HL-60 (cell line): ENCODE data around the gene C12orf50.

ENCODE experiments used
- DNase-seq, 2 experiments: peaks; one replicate each; pipeline ENCODE4 v3.0.0-alpha.2; 2010 to 2020; ENCODE audit warnings: low read depth in 1 of 2, low spot score in 1 of 2
- H3K27ac ChIP-seq: fragments of 250-450 bp; sonication (Bioruptor Pico); replicated peaks from 2 replicates; pipeline ENCODE4 v1.5.1; 2020; ENCODE audit warnings: mild to moderate bottlenecking, moderate library complexity
- H3K27me3 ChIP-seq: fragments of 250-450 bp; sonication (Bioruptor Pico); 2 replicates; pipeline ENCODE4 v1.5.1; 2021; ENCODE audit warnings: mild to moderate bottlenecking, moderate library complexity; ENCODE audit not compliant: insufficient read depth, poor library complexity, severe bottlenecking
- H3K4me3 ChIP-seq: replicated peaks from 2 replicates; pipeline ENCODE4 v1.5.1; 2011; ENCODE audit warnings: mild to moderate bottlenecking, control low read depth, low read length; ENCODE audit not compliant: insufficient read depth
- GABPA ChIP-seq: IDR thresholded peaks from 2 replicates; pipeline ENCODE4 v1.6.1; 2012; ENCODE audit warnings: low read depth
- POLR2AphosphoS5 ChIP-seq: IDR thresholded peaks from 2 replicates; pipeline ENCODE4 v1.6.1; 2012; ENCODE audit warnings: low read depth
- REST ChIP-seq: IDR thresholded peaks from 2 replicates; pipeline ENCODE4 v1.6.1; 2012; ENCODE audit warnings: low read depth; ENCODE audit not compliant: insufficient replicate concordance
- SPI1 ChIP-seq: IDR thresholded peaks from 2 replicates; pipeline ENCODE4 v1.6.1; 2012; ENCODE audit warnings: low read depth, mild to moderate bottlenecking, borderline replicate concordance
- TF ChIP-seq, protein P1 (sequence below): IDR thresholded peaks from one replicate; pipeline ENCODE4 v1.5.1; 2011; ENCODE audit warnings: low read length, control low read depth, inconsistent platforms; ENCODE audit not compliant: insufficient read depth

Gene C12orf50

GRCh38 chr12:88026196-88026595 lies 3.0 kb downstream of the C12orf50 start:
- H3K27ac ChIP-seq = no peak overlapping the region
- no peaks in the 10 kb centered on the region for H3K27me3 ChIP-seq
- H3K4me3 ChIP-seq = no peak overlapping the region
- DNase-seq = no peak
- TF ChIP-seq REST (no peak), GABPA (no peak), POLR2AphosphoS5 (no peak), SPI1 (no peak)
- TF ChIP-seq, protein P1, sequence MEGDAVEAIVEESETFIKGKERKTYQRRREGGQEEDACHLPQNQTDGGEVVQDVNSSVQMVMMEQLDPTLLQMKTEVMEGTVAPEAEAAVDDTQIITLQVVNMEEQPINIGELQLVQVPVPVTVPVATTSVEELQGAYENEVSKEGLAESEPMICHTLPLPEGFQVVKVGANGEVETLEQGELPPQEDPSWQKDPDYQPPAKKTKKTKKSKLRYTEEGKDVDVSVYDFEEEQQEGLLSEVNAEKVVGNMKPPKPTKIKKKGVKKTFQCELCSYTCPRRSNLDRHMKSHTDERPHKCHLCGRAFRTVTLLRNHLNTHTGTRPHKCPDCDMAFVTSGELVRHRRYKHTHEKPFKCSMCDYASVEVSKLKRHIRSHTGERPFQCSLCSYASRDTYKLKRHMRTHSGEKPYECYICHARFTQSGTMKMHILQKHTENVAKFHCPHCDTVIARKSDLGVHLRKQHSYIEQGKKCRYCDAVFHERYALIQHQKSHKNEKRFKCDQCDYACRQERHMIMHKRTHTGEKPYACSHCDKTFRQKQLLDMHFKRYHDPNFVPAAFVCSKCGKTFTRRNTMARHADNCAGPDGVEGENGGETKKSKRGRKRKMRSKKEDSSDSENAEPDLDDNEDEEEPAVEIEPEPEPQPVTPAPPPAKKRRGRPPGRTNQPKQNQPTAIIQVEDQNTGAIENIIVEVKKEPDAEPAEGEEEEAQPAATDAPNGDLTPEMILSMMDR = no peak

GRCh38 chr12:88017964-88018363 lies 11.2 kb downstream of the C12orf50 start:
- no peak for TF ChIP-seq GABPA
- TF ChIP-seq, protein P1 = no peak
- no peak for TF ChIP-seq REST
- TF ChIP-seq SPI1 = no peak
- TF ChIP-seq POLR2AphosphoS5 = no peak
- Histone ChIP-seq H3K27ac (no peak overlapping the region), H3K27me3 (no peaks in the 10 kb centered on the region), H3K4me3 (no peak overlapping the region)
- no peak for DNase-seq

DNA sequence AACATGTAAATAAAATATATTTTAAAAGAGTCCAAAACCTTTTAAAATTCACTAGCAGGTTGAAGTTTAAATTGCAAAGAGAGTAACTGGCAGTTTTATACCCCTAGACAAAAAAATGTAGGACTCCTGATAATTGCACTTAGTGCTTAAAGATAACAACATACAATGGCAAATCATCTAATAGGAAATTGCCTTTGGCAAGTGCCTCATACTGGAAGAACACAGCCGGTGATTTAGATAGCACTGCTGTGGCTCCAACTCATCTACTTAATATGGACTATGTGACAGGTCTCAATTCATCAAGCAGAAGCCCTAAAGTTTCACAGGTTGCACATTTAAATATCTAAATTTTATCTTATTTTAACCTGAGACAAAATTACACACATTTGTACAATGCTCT lies 13.4 kb downstream of the C12orf50 start:
- H3K27me3 ChIP-seq = no peaks in the 10 kb centered on the region
- H3K4me3 ChIP-seq = no peak overlapping the region
- no peak for DNase-seq
- TF ChIP-seq GABPA = no peak
- no peak overlapping the region for H3K27ac ChIP-seq

- TF ChIP-seq SPI1 = no peak
- TF ChIP-seq, protein P1 = no peak
- TF ChIP-seq POLR2AphosphoS5 = no peak
- no peak for TF ChIP-seq GABPA
- no peak for TF ChIP-seq REST
- Histone ChIP-seq H3K27ac (no peak overlapping the region), H3K4me3 (no peak overlapping the region), H3K27me3 (no peaks in the 10 kb centered on the region)
- DNase-seq = no peak
Observed at GRCh38 chr12:88011755-88012154, 17.4 kb downstream of the C12orf50 start.
